H9 (cell line): ENCODE data around the gene GARNL3. TPM values are rescaled to one million over a fixed set of nuclear protein-coding genes. Genes with fewer than 3 reads are reported as not detected.

Source experiments
- DNase-seq: peaks from one replicate; pipeline ENCODE4 v3.0.0-alpha.2; 2017
- H2AFZ ChIP-seq: one replicate; pipeline ENCODE4 v1.6.1; 2013; ENCODE audit warnings: mild to moderate bottlenecking, low read length, control low read depth, moderate library complexity
- H2AK5ac ChIP-seq: 2 replicates; pipeline ENCODE4 v1.6.1; 2013; ENCODE audit warnings: low read length, control low read depth, mixed read lengths; ENCODE audit not compliant: insufficient read length
- H2BK120ac ChIP-seq: one replicate; pipeline ENCODE4 v1.6.1; 2013; ENCODE audit warnings: low read depth, mild to moderate bottlenecking, low read length, control low read depth, inconsistent platforms; ENCODE audit not compliant: poor library complexity, severe bottlenecking
- H2BK12ac ChIP-seq: 2 replicates; pipeline ENCODE4 v1.6.1; 2013; ENCODE audit warnings: low read length, control low read depth, mixed read lengths, low read depth; ENCODE audit not compliant: insufficient read length
- H2BK15ac ChIP-seq: 2 replicates; pipeline ENCODE4 v1.6.1; 2013; ENCODE audit warnings: low read depth, low read length, control low read depth
- H2BK20ac ChIP-seq: one replicate; pipeline ENCODE4 v1.6.1; 2013; ENCODE audit warnings: low read depth, mild to moderate bottlenecking, low read length, control low read depth, inconsistent platforms; ENCODE audit not compliant: poor library complexity, severe bottlenecking
- H2BK5ac ChIP-seq: 2 replicates; pipeline ENCODE4 v1.6.1; 2013; ENCODE audit warnings: low read length, control low read depth, mixed read lengths; ENCODE audit not compliant: insufficient read length
- H3K14ac ChIP-seq: 2 replicates; pipeline ENCODE4 v1.6.1; 2013; ENCODE audit warnings: low read length, control low read depth; ENCODE audit not compliant: insufficient read depth
- H3K18ac ChIP-seq: 2 replicates; pipeline ENCODE4 v1.6.1; 2013; ENCODE audit warnings: low read depth, mild to moderate bottlenecking, mixed read lengths, low read length, control low read depth; ENCODE audit not compliant: insufficient read length
- H3K23ac ChIP-seq: 2 replicates; pipeline ENCODE4 v1.6.1; 2013; ENCODE audit warnings: low read length, control low read depth, mixed read lengths, low read depth; ENCODE audit not compliant: insufficient read length
- H3K23me2 ChIP-seq: 2 replicates; pipeline ENCODE4 v1.6.1; 2013; ENCODE audit warnings: low read depth, mild to moderate bottlenecking, mixed read lengths, low read length, control low read depth; ENCODE audit not compliant: insufficient read length, poor library complexity, severe bottlenecking
- H3K27ac ChIP-seq: 2 replicates; pipeline ENCODE4 v1.5.1; 2013; ENCODE audit warnings: low read length, control low read depth, mixed read lengths, low read depth; ENCODE audit not compliant: insufficient read length
- H3K27me3 ChIP-seq: 2 replicates; pipeline ENCODE4 v1.6.1; 2013; ENCODE audit warnings: low read length, control low read depth, inconsistent platforms; ENCODE audit not compliant: insufficient read depth
- H3K4ac ChIP-seq: 2 replicates; pipeline ENCODE4 v1.6.1; 2013; ENCODE audit warnings: low read depth, mild to moderate bottlenecking, control low read depth, inconsistent platforms, low read length, moderate library complexity
- H3K4me1 ChIP-seq: 2 replicates; pipeline ENCODE4 v1.6.1; 2013; ENCODE audit warnings: low read length, control low read depth, inconsistent platforms; ENCODE audit not compliant: insufficient read depth
- H3K4me2 ChIP-seq: 2 replicates; pipeline ENCODE4 v1.6.1; 2013; ENCODE audit warnings: low read length, control low read depth, mixed read lengths; ENCODE audit not compliant: insufficient read length, insufficient read depth
- H3K56ac ChIP-seq: 2 replicates; pipeline ENCODE4 v1.6.1; 2013; ENCODE audit warnings: low read depth, mild to moderate bottlenecking, mixed read lengths, low read length, control low read depth; ENCODE audit not compliant: insufficient read length
- H3K79me1 ChIP-seq: 2 replicates; pipeline ENCODE4 v1.6.1; 2013; ENCODE audit warnings: low read depth, mild to moderate bottlenecking, moderate library complexity, low read length, control low read depth, inconsistent platforms; ENCODE audit not compliant: insufficient read depth, poor library complexity, severe bottlenecking
- H3K79me2 ChIP-seq: 2 replicates; pipeline ENCODE4 v1.6.1; 2013; ENCODE audit warnings: low read length, control low read depth, inconsistent platforms; ENCODE audit not compliant: insufficient read depth
- H3K9ac ChIP-seq: 2 replicates; pipeline ENCODE4 v1.6.1; 2013; ENCODE audit warnings: low read length, control low read depth, mixed read lengths; ENCODE audit not compliant: insufficient read length; ENCODE audit errors: extremely low read depth
- H3K9me3 ChIP-seq: one replicate; pipeline ENCODE4 v1.6.1; 2013; ENCODE audit warnings: low read depth, low read length, inconsistent platforms; ENCODE audit not compliant: control insufficient read depth
- H3T11ph ChIP-seq: one replicate; pipeline ENCODE4 v1.6.1; 2013; ENCODE audit warnings: mild to moderate bottlenecking, low read length, control low read depth, inconsistent platforms
- H4K20me1 ChIP-seq: one replicate; pipeline ENCODE4 v1.6.1; 2013; ENCODE audit not compliant: control insufficient read depth, insufficient read length, insufficient read depth
- H4K5ac ChIP-seq: 2 replicates; pipeline ENCODE4 v1.6.1; 2013; ENCODE audit warnings: low read depth, mild to moderate bottlenecking, mixed read lengths, low read length, control low read depth; ENCODE audit not compliant: insufficient read length
- H4K8ac ChIP-seq: replicated peaks from 2 replicates; pipeline ENCODE4 v1.6.1; 2013; ENCODE audit warnings: low read length, control low read depth, mixed read lengths, low read depth; ENCODE audit not compliant: insufficient read length
- H4K91ac ChIP-seq: 2 replicates; pipeline ENCODE4 v1.6.1; 2013; ENCODE audit warnings: low read depth, mild to moderate bottlenecking, moderate library complexity, mixed read lengths, low read length, control low read depth; ENCODE audit not compliant: insufficient read length
- H3K27ac Mint-ChIP-seq, 3 experiments: 2 replicates in 2 of 3; 3 replicates in 1 of 3; pipeline ENCODE4 v1.8.0; 2020 to 2021; ENCODE audit warnings: mixed read lengths in 3 of 3, mild to moderate bottlenecking in 1 of 3, moderate library complexity in 1 of 3
- H3K27me3 Mint-ChIP-seq: 2 replicates; pipeline ENCODE4 v1.8.0; 2021; ENCODE audit warnings: low read depth, mild to moderate bottlenecking, moderate library complexity, mixed read lengths
- H3K36me3 Mint-ChIP-seq, 3 experiments: 2 replicates in 2 of 3; 3 replicates in 1 of 3; pipeline ENCODE4 v1.8.0; 2020 to 2021; ENCODE audit warnings: low read depth in 3 of 3, mixed read lengths in 3 of 3; ENCODE audit not compliant: insufficient read depth in 1 of 3
- H3K4me1 Mint-ChIP-seq, 2 experiments: 2 replicates each; pipeline ENCODE4 v1.8.0; 2020; ENCODE audit warnings: mixed read lengths in 2 of 2
- H3K4me3 Mint-ChIP-seq, 2 experiments: 2 replicates in 1 of 2; 3 replicates in 1 of 2; pipeline ENCODE4 v1.8.0; 2020 to 2021; ENCODE audit warnings: mild to moderate bottlenecking in 2 of 2, mixed read lengths in 2 of 2, moderate library complexity in 1 of 2
- H3K9me3 Mint-ChIP-seq, 2 experiments: 2 replicates in 1 of 2; 3 replicates in 1 of 2; pipeline ENCODE4 v1.8.0; 2020; ENCODE audit warnings: mild to moderate bottlenecking in 2 of 2, mixed read lengths in 2 of 2, moderate library complexity in 1 of 2
- CTCF ChIP-seq: fragments of 200-600 bp; sonication (generic); conservative IDR thresholded peaks from 3 replicates; pipeline ENCODE4 v1.8.0; 2021; ENCODE audit warnings: antibody characterized with exemption, mild to moderate bottlenecking
- WGBS: extraction: QIAGEN DNeasy Blood & Tissue Kit; methylation state at CpG from one replicate; pipeline ENCODE4 v1.1.7; 2013; ENCODE audit warnings: missing lambda C conversion rate, low lambda C conversion rate, mixed read lengths; ENCODE audit not compliant: insufficient read length; ENCODE audit errors: extremely low coverage; 5-methylcytosine and 5-hydroxymethylcytosine counted together
- total RNA-seq: library from RNA; stranded (reverse); gene quantifications from 2 replicates; pipeline ENCODE4 v1.2.1, GENCODE V29; 2021

GARNL3 gene
- total RNA-seq, 1 experiment from 2014 or later, result 8.7 TPM

GRCh38 chr9:127279717-127280285, 15.2 kb downstream of the GARNL3 start:
- peaks cover 7 to 11% of the 10 kb centered on the region in 2 experiments; a peak in 3 of 4 replicates for H3K4me1 Mint-ChIP-seq

More at GRCh38 chr9:127279717-127280285, 15.2 kb downstream of the GARNL3 start:
- H3K56ac ChIP-seq, result no peak overlapping the region
- no peak overlapping the region for H2BK5ac ChIP-seq
- no peaks in the 10 kb centered on the region for H3K27me3 ChIP-seq
- H3K23ac ChIP-seq, result no peak overlapping the region
- H3K23me2 ChIP-seq, result no peaks in the 10 kb centered on the region
- H3K14ac ChIP-seq, result no peak overlapping the region
- H3K9ac ChIP-seq, result no peak overlapping the region
- no peaks in the 10 kb centered on the region for H4K20me1 ChIP-seq
- no peak overlapping the region for H2BK20ac ChIP-seq
- no peak overlapping the region for H2BK120ac ChIP-seq
- H3K79me1 ChIP-seq, result no peaks in the 10 kb centered on the region
- TF ChIP-seq CTCF, result no peak
- no peaks in the 10 kb centered on the region for H3K79me2 ChIP-seq
- no peak overlapping the region for H3K4me3 Mint-ChIP-seq
- no peak overlapping the region for H2AFZ ChIP-seq
- no peaks in the 10 kb centered on the region for H3K4me1 ChIP-seq
- no peaks in the 10 kb centered on the region for H3K9me3 ChIP-seq
- H3K4ac ChIP-seq, result no peak overlapping the region
- no peak overlapping the region for H2AK5ac ChIP-seq
- H2BK15ac ChIP-seq, result no peak overlapping the region
- H4K91ac ChIP-seq, result no peak overlapping the region
- H4K8ac ChIP-seq, result no peak overlapping the region
- no peak overlapping the region for H3K4me2 ChIP-seq
- H3K27me3 Mint-ChIP-seq, result no peaks in the 10 kb centered on the region
- H3K27ac ChIP-seq, result no peak overlapping the region
- H3K36me3 Mint-ChIP-seq, result peaks cover 0 to 4% (median 2%) of the 10 kb centered on the region in 3 experiments; a peak in 3 of 7 replicates
- H4K5ac ChIP-seq, result no peak overlapping the region
- H2BK12ac ChIP-seq, result no peak overlapping the region
- no peak overlapping the region for H3K27ac Mint-ChIP-seq
- peaks cover 2% of the 10 kb centered on the region in 2 experiments; a peak in 2 of 5 replicates for H3K9me3 Mint-ChIP-seq
- no peak overlapping the region for H3T11ph ChIP-seq
- no peak overlapping the region for H3K18ac ChIP-seq
- no CpG with 5 or more reads among the region's 3 CpGs for WGBS
- no peak for DNase-seq
